ENCODE data around the gene POLR1E. TPM values are rescaled to one million over a fixed set of nuclear protein-coding genes. Genes with fewer than 3 reads are reported as not detected.
A peak's percentile ranks its signal among the peaks of the same experiment; 100 is the strongest.

The POLR1E gene
- 10 to 100 TPM; 11.7 to 18.1 (median 14.4) TPM for total RNA-seq
- long read RNA-seq, partial matches to known transcripts, result 0 of 2 reads
- long read RNA-seq, other reads (novel, unspliced or antisense), result 0 of 2 reads

DNA sequence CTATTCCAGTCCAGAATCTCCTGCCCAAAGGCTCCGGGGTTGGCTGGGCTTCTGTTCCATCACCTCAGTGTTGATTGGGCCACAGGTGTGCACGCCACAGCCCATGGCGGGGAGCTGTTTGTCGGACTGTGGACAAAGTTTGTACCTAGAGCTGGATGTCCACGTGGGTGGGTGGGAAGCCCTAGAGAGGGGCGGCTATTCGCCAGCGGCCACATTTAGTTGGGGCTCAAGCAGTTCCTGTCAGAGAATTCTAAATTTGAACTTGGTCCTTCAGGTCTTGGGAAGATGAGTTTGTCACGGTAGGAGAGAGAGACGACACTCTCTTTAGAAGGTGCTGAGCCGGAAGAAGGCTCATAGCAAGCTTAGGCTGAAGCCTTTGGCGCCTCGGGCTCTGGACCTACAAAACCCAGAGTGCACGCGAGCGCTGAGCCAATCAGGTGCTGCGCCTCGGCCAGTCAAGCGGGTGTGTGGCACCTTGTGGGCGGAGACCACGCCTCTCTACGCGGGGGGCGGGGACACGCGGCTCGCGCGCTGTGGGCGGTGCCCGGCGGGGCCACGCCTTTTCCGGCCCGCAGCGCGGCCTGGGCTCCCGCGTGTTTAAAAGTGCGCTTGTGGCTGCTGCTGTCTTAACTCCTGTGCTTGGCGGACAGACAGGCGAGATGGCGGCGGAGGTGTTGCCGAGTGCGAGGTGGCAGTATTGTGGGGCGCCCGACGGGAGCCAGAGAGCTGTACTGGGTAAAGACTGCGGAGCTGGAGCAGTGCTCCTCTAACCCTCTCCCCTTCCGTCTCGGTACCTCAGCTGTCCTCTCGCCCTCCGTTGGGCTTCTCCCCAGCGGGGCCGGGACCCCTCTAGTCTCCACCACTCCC, at the start of gene POLR1E:
TSS of gene POLR1E (plus strand) at position 560 of the 867 bp plus-strand sequence. CDS start at position 660, 100 bp downstream.
- no peaks in the 10 kb centered on the region for H3K27me3 ChIP-seq
- peak; percentile 96 to 98 (median 98) for DNase-seq
- TF ChIP-seq POLR2A (IDR thresholded peaks at IDR 0.05) (peak; percentile 97), CTCF (IDR thresholded peaks at IDR 0.05) (no peak)
- ATAC-seq, result peak; percentile 95 to 98 (median 96)
- H3K9me3 ChIP-seq, result no peaks in the 10 kb centered on the region
- H3K4me3 ChIP-seq, result peak within 1 kb of the TSS; percentile 71 to 91 (median 80)
- peaks cover 0 to 18% (median 9%) of the 10 kb centered on the region in 4 donors for H3K36me3 ChIP-seq
- intact Hi-C loops (cut with DNase I), result no loop called here
- H3K27ac ChIP-seq, result peak within 1 kb of the TSS; percentile 22 to 79 (median 57)
- WGBS (ENCODE audit: insufficient coverage, low coverage, low lambda C conversion rate, missing lambda C conversion rate), result 0% methylated on average over 4 of the region's 56 CpGs
- peaks cover 0 to 31% (median 12%) of the 10 kb centered on the region in 4 donors for H3K4me1 ChIP-seq

DNA sequence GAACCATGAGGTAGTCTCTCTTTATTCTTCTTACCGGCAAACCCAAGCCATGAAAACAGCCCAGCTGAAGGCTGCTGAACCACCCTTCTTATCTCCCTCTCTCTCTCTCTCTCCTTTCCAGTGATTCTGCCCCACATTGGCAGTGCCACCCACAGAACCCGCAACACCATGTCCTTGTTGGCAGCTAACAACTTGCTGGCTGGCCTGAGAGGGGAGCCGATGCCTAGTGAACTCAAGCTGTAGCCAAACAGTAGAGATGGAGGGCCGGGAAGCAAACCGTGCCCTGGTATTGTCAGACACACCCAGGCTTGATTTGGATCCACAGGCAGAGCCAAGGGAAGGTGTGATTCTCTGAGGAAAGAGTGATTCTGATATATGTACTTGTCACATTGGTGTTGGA, 49.2 kb upstream of the POLR1E start:
- no peaks in the 10 kb centered on the region for H3K9me3 ChIP-seq
- ATAC-seq, result peak in 1 of 4 donors; percentile 3
- peaks cover 0 to 54% (median 14%) of the 10 kb centered on the region in 4 donors for H3K4me1 ChIP-seq
- H3K36me3 ChIP-seq, result peaks cover 4 to 89% (median 40%) of the 10 kb centered on the region in 4 donors
- no peak overlapping the region for H3K27ac ChIP-seq
- TF ChIP-seq POLR2A (IDR thresholded peaks at IDR 0.05) (no peak), CTCF (IDR thresholded peaks at IDR 0.05) (no peak)
- no peak overlapping the region for H3K4me3 ChIP-seq
- intact Hi-C loops (cut with DNase I), result no loop called here
- no peaks in the 10 kb centered on the region for H3K27me3 ChIP-seq
- WGBS (ENCODE audit: insufficient coverage, low coverage, low lambda C conversion rate, missing lambda C conversion rate), result 67% methylated on average over 1 of the region's 5 CpGs
- DNase-seq, result no peak

DNA sequence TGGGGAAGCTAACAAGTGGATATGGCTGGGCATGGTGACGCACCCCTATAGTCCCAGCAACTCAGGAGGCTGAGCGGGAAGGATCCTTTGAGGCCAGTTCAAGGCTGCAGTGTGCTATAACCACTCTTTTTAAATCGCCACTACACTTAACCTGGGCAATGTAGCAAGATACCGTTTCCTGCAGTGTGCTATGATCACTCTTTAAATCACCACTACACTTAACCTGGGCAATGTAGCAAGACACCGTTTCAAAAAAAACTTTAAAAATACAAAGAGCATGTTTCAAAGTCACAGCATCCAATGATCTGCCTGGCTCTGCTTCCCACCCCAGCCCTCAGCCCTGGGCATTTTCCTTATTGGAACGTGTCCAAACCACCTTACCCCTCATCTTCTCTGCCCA, 48.7 kb upstream of the POLR1E start:
- ATAC-seq (no peak), DNase-seq (no peak)
- no peak for TF ChIP-seq POLR2A (IDR thresholded peaks at IDR 0.05)
- Histone ChIP-seq H3K36me3 (peaks cover 0 to 89% (median 42%) of the 10 kb centered on the region in 4 donors), H3K4me3 (no peak overlapping the region), H3K27me3 (no peaks in the 10 kb centered on the region), H3K4me1 (peaks cover 0 to 55% (median 14%) of the 10 kb centered on the region in 4 donors), H3K27ac (no peak overlapping the region), H3K9me3 (no peaks in the 10 kb centered on the region)
- intact Hi-C loops (cut with DNase I), result no loop called here
- 82% methylated on average over 4 of the region's 6 CpGs for WGBS (ENCODE audit: insufficient coverage, low coverage, low lambda C conversion rate, missing lambda C conversion rate)

- Histone ChIP-seq H3K27me3 (no peaks in the 10 kb centered on the region), H3K27ac (no peak overlapping the region), H3K4me1 (peaks cover 0 to 56% (median 16%) of the 10 kb centered on the region in 4 donors), H3K9me3 (no peaks in the 10 kb centered on the region), H3K36me3 (peaks cover 0 to 88% (median 41%) of the 10 kb centered on the region in 4 donors), H3K4me3 (no peak overlapping the region)
- ATAC-seq (no peak), DNase-seq (no peak)
- intact Hi-C loops (cut with DNase I), result no loop called here
- WGBS (ENCODE audit: insufficient coverage, low coverage, low lambda C conversion rate, missing lambda C conversion rate), result 85% methylated on average over 4 of the region's 4 CpGs
- TF ChIP-seq CTCF (IDR thresholded peaks at IDR 0.05) (no peak), POLR2A (IDR thresholded peaks at IDR 0.05) (no peak)
These were observed 48.1 kb upstream of the POLR1E start for GRCh38 chr9:37437621-37438020.

DNA sequence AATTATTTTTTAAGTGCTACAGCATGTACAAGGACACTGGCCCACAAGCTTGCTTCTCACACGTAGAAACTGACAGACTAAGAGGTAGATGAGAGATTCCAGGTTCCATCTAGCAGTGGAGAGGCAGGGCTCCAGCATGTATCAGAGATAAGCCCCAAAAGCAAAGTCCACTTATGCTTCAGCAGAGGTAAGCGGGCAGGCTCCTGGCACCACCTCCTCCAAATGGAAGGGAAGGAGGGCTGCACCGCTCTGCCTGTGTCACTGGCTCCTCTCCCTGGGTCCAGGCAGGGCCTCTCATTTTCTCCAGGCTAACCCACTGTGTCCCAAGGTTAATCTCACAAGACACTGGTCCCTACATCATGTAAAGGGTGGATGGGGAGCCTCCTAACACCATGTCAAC, 47.4 kb upstream of the POLR1E start:
- Histone ChIP-seq H3K36me3 (peaks cover 0 to 81% (median 39%) of the 10 kb centered on the region in 4 donors), H3K27ac (peak overlapping the region in 1 of 3 donors; percentile 7), H3K9me3 (no peaks in the 10 kb centered on the region), H3K4me1 (peaks cover 0 to 56% (median 20%) of the 10 kb centered on the region in 4 donors), H3K4me3 (no peak overlapping the region), H3K27me3 (no peaks in the 10 kb centered on the region)
- intact Hi-C loops (cut with DNase I), result no loop called here
- peak; percentile 74 to 79 (median 76) for ATAC-seq
- DNase-seq, result peak in 2 of 3 donors; percentile 68 to 74
- 44% methylated on average over 2 of the region's 3 CpGs for WGBS (ENCODE audit: insufficient coverage, low coverage, low lambda C conversion rate, missing lambda C conversion rate)
- TF ChIP-seq POLR2A (IDR thresholded peaks at IDR 0.05) (peak; percentile 17), CTCF (IDR thresholded peaks at IDR 0.05) (no peak)
